Keratinocyte (primary cell): ENCODE measurements around the gene CORO2B. TPM values are rescaled to one million over a fixed set of nuclear protein-coding genes. Genes with fewer than 3 reads are reported as not detected.

Source experiments
- DNase-seq: peaks from one replicate; pipeline ENCODE4 v3.0.0-alpha.2; 2011; ENCODE audit warnings: low read depth, missing footprints, low spot score
- FAIRE-seq: peaks from 2 replicates; lab custom pipeline; 2011; peaks lifted over from hg19 to GRCh38; lab: Jason Lieb, UNC
- H2AFZ ChIP-seq: 2 replicates; pipeline ENCODE4 v1.6.0; 2012; ENCODE audit warnings: low read length, control low read depth, inconsistent platforms; ENCODE audit not compliant: control insufficient read depth
- H3K27ac ChIP-seq: 2 replicates; pipeline ENCODE4 v1.5.1; 2011; ENCODE audit warnings: low read length; ENCODE audit not compliant: control insufficient read depth, insufficient read depth
- H3K27me3 ChIP-seq: 3 replicates; pipeline ENCODE4 v1.6.0; 2011; ENCODE audit warnings: low read length; ENCODE audit not compliant: control insufficient read depth, insufficient read depth; ENCODE audit errors: extremely low read depth
- H3K36me3 ChIP-seq, 2 experiments: 2 replicates in 1 of 2; 3 replicates in 1 of 2; pipeline ENCODE4 v1.5.1; 2011; ENCODE audit warnings: low read length in 2 of 2, mild to moderate bottlenecking in 1 of 2; ENCODE audit not compliant: control insufficient read depth in 2 of 2, insufficient read depth in 2 of 2; ENCODE audit errors: extremely low read depth in 1 of 2
- H3K4me1 ChIP-seq: 3 replicates; pipeline ENCODE4 v1.5.1; 2011; ENCODE audit warnings: low read length; ENCODE audit not compliant: control insufficient read depth, insufficient read depth; ENCODE audit errors: extremely low read depth
- H3K4me2 ChIP-seq: 3 replicates; pipeline ENCODE4 v1.6.0; 2011; ENCODE audit warnings: low read depth, low read length; ENCODE audit not compliant: control insufficient read depth, insufficient read depth; ENCODE audit errors: extremely low read depth
- H3K4me3 ChIP-seq, 3 experiments: fragments of 200-600 bp in 1 of 3; sonication (generic) in 1 of 3; 2 replicates in 2 of 3; 3 replicates in 1 of 3; pipeline ENCODE4 v1.5.1; 2011 to 2016; ENCODE audit warnings: low read length in 3 of 3, mild to moderate bottlenecking in 3 of 3, control low read depth in 2 of 3, inconsistent platforms in 1 of 3, low read depth in 1 of 3, mixed read lengths in 1 of 3, mixed run types in 1 of 3, moderate library complexity in 1 of 3; ENCODE audit not compliant: control insufficient read depth in 2 of 3, insufficient read depth in 2 of 3; ENCODE audit errors: extremely low read depth in 1 of 3
- H3K79me2 ChIP-seq: 2 replicates; pipeline ENCODE4 v1.6.0; 2012; ENCODE audit warnings: low read length; ENCODE audit not compliant: control insufficient read depth, insufficient read depth
- H3K9ac ChIP-seq: 3 replicates; pipeline ENCODE4 v1.6.0; 2011; ENCODE audit warnings: low read length; ENCODE audit not compliant: control insufficient read depth, insufficient read depth; ENCODE audit errors: extremely low read depth
- H3K9me1 ChIP-seq: 3 replicates; pipeline ENCODE4 v1.6.0; 2011; ENCODE audit warnings: low read length; ENCODE audit not compliant: control insufficient read depth, insufficient read depth; ENCODE audit errors: extremely low read depth
- H3K9me3 ChIP-seq: 2 replicates; pipeline ENCODE4 v1.5.1; 2012; ENCODE audit warnings: low read depth, low read length; ENCODE audit not compliant: control insufficient read depth
- H4K20me1 ChIP-seq: 3 replicates; pipeline ENCODE4 v1.6.0; 2011; ENCODE audit warnings: low read length; ENCODE audit not compliant: control insufficient read depth, insufficient read depth; ENCODE audit errors: extremely low read depth
- EZH2 ChIP-seq: IDR thresholded peaks from one replicate; pipeline ENCODE4 v1.6.1; 2012; ENCODE audit warnings: inconsistent platforms, mild to moderate bottlenecking, low read length, moderate library complexity
- dilution Hi-C: fragments of 300-500 bp; cut with MboI; formaldehyde crosslinking; loops from one replicate; pipeline ENCODE4 v1.7.0; 2020; ENCODE audit warnings: low sequenced_read_pairs; ENCODE audit not compliant: extremely low pct_ligation_motif_present
- polyA plus RNA-seq, 5 experiments: library from polyadenylated mRNA; depleted of rRNA in 3 of 5; stranded (reverse) in 3 of 5; stranded (forward) in 1 of 5; unstranded in 1 of 5; fragments of >200 nt; gene quantifications; 1 replicate in 1 of 5; 2 replicates in 3 of 5; 3 replicates in 1 of 5; pipeline versions ENCODE4 v1.2.1 to v1.2.3, GENCODE V29; 2011 to 2012; ENCODE audit warnings: missing spikeins in 2 of 5, low read depth in 1 of 5, low replicate concordance in 1 of 5
- TF ChIP-seq, protein P1 (sequence below), 3 experiments: IDR thresholded peaks in 1 of 3; conservative IDR thresholded peaks in 1 of 3; optimal IDR thresholded peaks in 1 of 3; 2 replicates in 2 of 3; 3 replicates in 1 of 3; pipeline versions ENCODE3 to v1.5.1; 2011; ENCODE audit warnings: low read length in 3 of 3, mild to moderate bottlenecking in 3 of 3, moderate library complexity in 2 of 3, control low read depth in 1 of 3, inconsistent platforms in 1 of 3; ENCODE audit not compliant: insufficient read depth in 2 of 3; ENCODE audit errors: extremely low read depth in 1 of 3

CORO2B gene
- polyA plus RNA-seq, 1 donor (not counting 4 experiments of a cell fraction or from before 2014, with no cell fraction given): 0.13 TPM

DNA sequence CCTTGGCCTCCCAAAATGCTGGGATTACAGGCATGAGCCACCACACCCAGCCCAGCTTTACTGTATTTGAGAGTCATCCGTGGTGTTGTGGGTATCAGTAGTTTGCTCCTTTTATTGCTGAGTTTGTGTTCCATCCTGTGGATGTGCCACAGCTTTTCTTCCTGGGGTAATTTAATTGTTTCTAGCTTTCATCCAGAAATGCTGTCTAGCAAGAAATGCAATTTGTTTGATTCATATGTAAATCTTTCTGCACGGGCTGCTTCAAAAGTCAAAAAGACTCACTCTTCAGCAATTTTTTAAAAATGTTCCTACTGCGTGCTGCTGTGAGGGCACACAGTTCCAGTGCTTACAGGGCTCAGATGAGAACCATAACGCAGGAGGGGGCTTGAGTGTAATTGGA, 47.1 kb downstream of the CORO2B start:
- Histone ChIP-seq H3K4me2 (no peak overlapping the region), H3K9ac (no peak overlapping the region), H3K27ac (no peak overlapping the region), H3K9me3 (no peaks in the 10 kb centered on the region), H3K27me3 (no peaks in the 10 kb centered on the region), H4K20me1 (no peaks in the 10 kb centered on the region), H3K36me3 (no peaks in the 10 kb centered on the region), H2AFZ (no peak overlapping the region), H3K79me2 (no peaks in the 10 kb centered on the region), H3K4me1 (no peaks in the 10 kb centered on the region), H3K4me3 (no peak overlapping the region), H3K9me1 (no peaks in the 10 kb centered on the region)
- FAIRE-seq (no peak), DNase-seq (no peak)
- dilution Hi-C loops: no loop called here
- TF ChIP-seq, protein P1, sequence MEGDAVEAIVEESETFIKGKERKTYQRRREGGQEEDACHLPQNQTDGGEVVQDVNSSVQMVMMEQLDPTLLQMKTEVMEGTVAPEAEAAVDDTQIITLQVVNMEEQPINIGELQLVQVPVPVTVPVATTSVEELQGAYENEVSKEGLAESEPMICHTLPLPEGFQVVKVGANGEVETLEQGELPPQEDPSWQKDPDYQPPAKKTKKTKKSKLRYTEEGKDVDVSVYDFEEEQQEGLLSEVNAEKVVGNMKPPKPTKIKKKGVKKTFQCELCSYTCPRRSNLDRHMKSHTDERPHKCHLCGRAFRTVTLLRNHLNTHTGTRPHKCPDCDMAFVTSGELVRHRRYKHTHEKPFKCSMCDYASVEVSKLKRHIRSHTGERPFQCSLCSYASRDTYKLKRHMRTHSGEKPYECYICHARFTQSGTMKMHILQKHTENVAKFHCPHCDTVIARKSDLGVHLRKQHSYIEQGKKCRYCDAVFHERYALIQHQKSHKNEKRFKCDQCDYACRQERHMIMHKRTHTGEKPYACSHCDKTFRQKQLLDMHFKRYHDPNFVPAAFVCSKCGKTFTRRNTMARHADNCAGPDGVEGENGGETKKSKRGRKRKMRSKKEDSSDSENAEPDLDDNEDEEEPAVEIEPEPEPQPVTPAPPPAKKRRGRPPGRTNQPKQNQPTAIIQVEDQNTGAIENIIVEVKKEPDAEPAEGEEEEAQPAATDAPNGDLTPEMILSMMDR (optimal IDR thresholded peaks at IDR 0.05 in 1 of 3, IDR thresholded peaks at IDR 0.05 in 1 of 3, conservative IDR thresholded peaks at IDR 0.05 in 1 of 3; ENCODE audit: extremely low read depth in 1 of 3, insufficient read depth in 2 of 3, low read length in 3 of 3): no peak
- no peak for TF ChIP-seq EZH2

- no peak for TF ChIP-seq EZH2
- TF ChIP-seq, protein P1 (optimal IDR thresholded peaks at IDR 0.05 in 1 of 3, IDR thresholded peaks at IDR 0.05 in 1 of 3, conservative IDR thresholded peaks at IDR 0.05 in 1 of 3; ENCODE audit: extremely low read depth in 1 of 3, insufficient read depth in 2 of 3, low read length in 3 of 3): no peak
- no peaks in the 10 kb centered on the region for H3K27me3 ChIP-seq
- no peaks in the 10 kb centered on the region for H3K79me2 ChIP-seq
- no peaks in the 10 kb centered on the region for H3K4me1 ChIP-seq
- H3K9ac ChIP-seq: no peak overlapping the region
- DNase-seq (no peak), FAIRE-seq (no peak)
- H3K36me3 ChIP-seq: no peaks in the 10 kb centered on the region
- H3K9me1 ChIP-seq: no peaks in the 10 kb centered on the region
- no peak overlapping the region for H2AFZ ChIP-seq
- no peak overlapping the region for H3K27ac ChIP-seq
- H3K4me3 ChIP-seq: no peak overlapping the region
- H3K4me2 ChIP-seq: no peak overlapping the region
- H4K20me1 ChIP-seq: no peaks in the 10 kb centered on the region
- dilution Hi-C loops: no loop called here
- H3K9me3 ChIP-seq: no peaks in the 10 kb centered on the region
These were observed 47.5 kb downstream of the CORO2B start for GRCh38 chr15:68626283-68626682.
